ENCODE results near the gene C16orf96.

Gene C16orf96

GRCh38 chr16:4624015-4624826 lies 68.1 kb downstream of the C16orf96 start, which contains the start of gene MGRN1:
MGRN1 (plus strand) TSS chr16:4624826; CDS start chr16:4624961, 135 bp downstream.
- DNase-seq, result peak; percentile 82

GRCh38 chr16:4624827-4625559 lies 68.9 kb downstream of the C16orf96 start:
- no peak for DNase-seq

- DNase-seq, result no peak
Measured at GRCh38 chr16:4625560-4626159, 69.5 kb downstream of the C16orf96 start.

GRCh38 chr16:4626396-4626795 lies 70.3 kb downstream of the C16orf96 start:
- no peak for DNase-seq

GRCh38 chr16:4628283-4628682 lies 72.1 kb downstream of the C16orf96 start:
- no peak for DNase-seq

GRCh38 chr16:4631444-4631843 lies 75.3 kb downstream of the C16orf96 start:
- DNase-seq, result no peak

- DNase-seq, result no peak
Measured at GRCh38 chr16:4633910-4634635, 77.9 kb downstream of the C16orf96 start.

GRCh38 chr16:4634768-4635167 lies 78.6 kb downstream of the C16orf96 start:
- DNase-seq, result no peak

GRCh38 chr16:4636196-4636595 lies 80.1 kb downstream of the C16orf96 start:
- no peak for DNase-seq

GRCh38 chr16:4637501-4638166 lies 81.5 kb downstream of the C16orf96 start:
- no peak for DNase-seq

- DNase-seq, result no peak
Measured at GRCh38 chr16:4639899-4640509, 83.9 kb downstream of the C16orf96 start.

GRCh38 chr16:4640572-4641305 lies 84.6 kb downstream of the C16orf96 start:
- no peak for DNase-seq

GRCh38 chr16:4641306-4641687 lies 85.2 kb downstream of the C16orf96 start:
- no peak for DNase-seq

- DNase-seq, result no peak
Measured at GRCh38 chr16:4641895-4642294, 85.8 kb downstream of the C16orf96 start.

GRCh38 chr16:4646773-4647643 lies 90.9 kb downstream of the C16orf96 start:
- DNase-seq, result no peak

GRCh38 chr16:4647644-4647980 lies 91.5 kb downstream of the C16orf96 start:
- no peak for DNase-seq

- no peak for DNase-seq
Measured at GRCh38 chr16:4648917-4649316, 92.8 kb downstream of the C16orf96 start.

- no peak for DNase-seq
Measured at GRCh38 chr16:4649744-4650442, 93.8 kb downstream of the C16orf96 start.
